ENCODE data around the gene ANKFY1.
"Not testable (repeated sequence)": the region's sequence is repeated elsewhere in the genome, so short reads cannot be mapped to it uniquely, and the experiment has no call there.

ANKFY1 gene

DNA sequence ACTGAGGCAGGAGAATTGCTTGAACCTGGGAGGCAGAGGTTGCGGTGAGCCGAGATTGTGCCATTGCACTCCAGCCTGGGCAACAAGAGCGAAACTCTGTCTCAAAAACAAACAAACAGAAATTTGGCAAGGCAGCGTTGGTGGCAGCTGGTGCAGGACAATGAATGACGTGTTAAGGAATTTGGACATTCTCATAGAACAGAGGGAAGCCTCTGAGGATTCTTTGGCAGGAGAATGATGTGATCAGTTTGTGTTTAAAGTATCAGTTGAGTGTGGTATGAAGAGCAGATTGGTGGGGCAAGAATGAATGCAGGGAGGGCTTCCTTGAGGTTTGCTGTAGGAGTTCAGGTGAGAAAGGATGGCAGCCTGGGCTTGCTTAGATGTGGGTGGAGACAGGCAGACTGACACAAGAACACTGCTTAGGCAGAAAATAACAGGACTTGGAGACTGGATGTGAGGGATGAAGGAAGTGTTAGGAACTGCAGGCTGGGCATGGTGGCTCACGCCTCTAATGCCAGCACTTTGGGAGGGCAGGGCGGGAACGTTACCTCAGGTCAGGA, 115.9 kb downstream of the ANKFY1 start:
- no peak overlapping the region for H3K4me3 ChIP-seq (ENCODE audit: low read depth, low read length)
- TF ChIP-seq, protein P1, sequence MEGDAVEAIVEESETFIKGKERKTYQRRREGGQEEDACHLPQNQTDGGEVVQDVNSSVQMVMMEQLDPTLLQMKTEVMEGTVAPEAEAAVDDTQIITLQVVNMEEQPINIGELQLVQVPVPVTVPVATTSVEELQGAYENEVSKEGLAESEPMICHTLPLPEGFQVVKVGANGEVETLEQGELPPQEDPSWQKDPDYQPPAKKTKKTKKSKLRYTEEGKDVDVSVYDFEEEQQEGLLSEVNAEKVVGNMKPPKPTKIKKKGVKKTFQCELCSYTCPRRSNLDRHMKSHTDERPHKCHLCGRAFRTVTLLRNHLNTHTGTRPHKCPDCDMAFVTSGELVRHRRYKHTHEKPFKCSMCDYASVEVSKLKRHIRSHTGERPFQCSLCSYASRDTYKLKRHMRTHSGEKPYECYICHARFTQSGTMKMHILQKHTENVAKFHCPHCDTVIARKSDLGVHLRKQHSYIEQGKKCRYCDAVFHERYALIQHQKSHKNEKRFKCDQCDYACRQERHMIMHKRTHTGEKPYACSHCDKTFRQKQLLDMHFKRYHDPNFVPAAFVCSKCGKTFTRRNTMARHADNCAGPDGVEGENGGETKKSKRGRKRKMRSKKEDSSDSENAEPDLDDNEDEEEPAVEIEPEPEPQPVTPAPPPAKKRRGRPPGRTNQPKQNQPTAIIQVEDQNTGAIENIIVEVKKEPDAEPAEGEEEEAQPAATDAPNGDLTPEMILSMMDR (IDR thresholded peaks at IDR 0.05; ENCODE audit: low read depth, low read length) = no peak

DNA sequence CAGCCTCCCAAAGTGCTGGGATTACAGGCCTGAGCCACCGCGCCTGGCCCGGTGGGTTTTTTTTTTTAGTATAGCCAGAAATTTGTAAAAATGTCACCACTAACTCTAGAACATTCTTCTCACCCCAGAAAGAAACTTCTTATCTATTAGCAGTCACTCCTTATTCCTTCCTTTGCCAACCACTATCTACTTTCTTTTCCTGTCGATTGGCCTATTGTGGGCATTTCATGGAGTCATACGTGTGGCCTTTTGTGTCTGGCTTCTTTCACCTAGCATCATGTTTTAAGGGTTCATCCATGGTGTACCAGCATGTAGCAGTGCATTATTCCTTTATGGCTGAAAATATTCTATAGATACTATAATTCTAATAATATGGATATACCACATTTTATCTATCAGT, 117.1 kb downstream of the ANKFY1 start:
- H3K4me3 ChIP-seq (ENCODE audit: low read depth, low read length) = no peak overlapping the region
- TF ChIP-seq, protein P1 (IDR thresholded peaks at IDR 0.05; ENCODE audit: low read depth, low read length) = no peak

DNA sequence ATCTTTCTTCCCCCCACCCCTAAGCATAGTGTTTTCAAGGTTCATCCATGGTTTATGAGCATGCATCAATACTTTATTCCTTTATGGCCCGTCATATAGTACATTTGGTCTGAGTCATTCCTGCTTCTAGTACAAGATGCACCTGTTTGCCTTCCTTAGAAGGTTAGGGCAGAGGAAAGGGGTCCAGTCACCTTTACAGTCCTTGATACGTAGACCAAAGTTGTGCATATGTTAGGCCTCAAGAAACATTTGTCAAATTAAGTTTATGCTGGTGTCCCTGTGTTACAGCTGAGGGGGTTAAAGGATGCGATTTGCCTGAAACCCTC, 119.4 kb downstream of the ANKFY1 start:
- H3K4me3 ChIP-seq (ENCODE audit: low read depth, low read length) = peak overlapping the region; percentile 83
- TF ChIP-seq, protein P1 (IDR thresholded peaks at IDR 0.05; ENCODE audit: low read depth, low read length) = no peak

DNA sequence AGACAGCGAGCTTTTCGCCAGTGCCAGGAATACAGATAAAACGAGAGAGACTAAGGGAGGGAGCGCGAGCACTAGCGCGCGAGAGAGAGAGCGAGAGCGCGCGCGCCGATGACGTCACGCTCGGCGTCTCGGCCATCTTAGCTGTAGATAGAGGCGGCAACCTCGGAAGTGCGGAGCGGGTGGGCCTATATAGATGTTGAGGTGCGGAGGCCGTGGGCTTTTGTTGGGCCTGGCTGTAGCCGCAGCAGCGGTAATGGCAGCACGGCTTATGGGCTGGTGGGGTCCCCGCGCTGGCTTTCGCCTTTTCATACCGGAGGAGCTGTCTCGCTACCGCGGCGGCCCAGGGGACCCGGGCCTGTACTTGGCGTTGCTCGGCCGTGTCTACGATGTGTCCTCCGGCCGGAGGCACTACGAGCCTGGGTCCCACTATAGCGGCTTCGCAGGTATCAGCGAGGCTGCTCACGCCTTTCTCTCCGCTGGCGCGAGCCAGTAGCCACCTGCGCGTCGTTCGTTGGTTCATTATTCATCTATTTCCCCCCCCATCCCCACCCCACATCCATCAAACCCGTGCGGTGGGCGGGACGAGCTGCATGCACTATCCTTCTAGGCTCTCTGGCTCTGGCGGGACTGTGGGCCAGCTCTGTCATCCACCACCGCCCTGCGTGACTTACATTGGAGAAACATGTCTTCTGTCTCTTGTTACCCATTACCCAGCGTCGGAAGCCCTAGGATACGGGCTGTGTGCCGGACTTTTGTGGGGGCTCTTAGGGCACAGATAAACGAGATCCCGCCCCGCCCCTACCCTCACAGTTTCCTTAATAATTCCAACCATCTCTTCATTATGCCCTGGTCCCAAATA, 120.0 kb downstream of the ANKFY1 start:
- TF ChIP-seq, protein P1 (IDR thresholded peaks at IDR 0.05; ENCODE audit: low read depth, low read length) = no peak
- H3K4me3 ChIP-seq (ENCODE audit: low read depth, low read length) = peak overlapping the region; percentile 83

- TF ChIP-seq, protein P1 (IDR thresholded peaks at IDR 0.05; ENCODE audit: low read depth, low read length) = no peak
- H3K4me3 ChIP-seq (ENCODE audit: low read depth, low read length) = peak overlapping the region; percentile 83
These were observed 121.5 kb downstream of the ANKFY1 start for GRCh38 chr17:4142107-4142900.

DNA sequence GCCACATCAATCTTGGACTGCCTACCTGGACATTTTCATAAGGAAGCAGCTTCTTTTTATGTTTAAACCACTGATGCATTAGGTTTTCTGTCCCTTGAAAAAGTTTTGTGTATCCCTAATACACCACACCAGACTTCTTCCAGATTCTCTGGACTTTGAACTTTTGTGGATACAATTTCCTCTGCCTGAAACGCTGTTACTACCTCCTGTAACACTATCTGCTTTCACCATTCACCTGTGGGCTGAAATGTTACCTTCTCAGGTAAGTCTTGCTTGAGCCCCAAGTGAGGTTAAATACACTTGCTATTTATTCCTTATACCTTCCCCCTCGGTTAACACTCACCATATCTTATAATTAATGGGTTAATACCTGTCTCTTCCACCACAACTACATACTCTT, 123.7 kb downstream of the ANKFY1 start:
- H3K4me3 ChIP-seq (ENCODE audit: low read depth, low read length) = no peak overlapping the region
- TF ChIP-seq, protein P1 (IDR thresholded peaks at IDR 0.05; ENCODE audit: low read depth, low read length) = no peak

GRCh38 chr17:4138906-4139526, 124.8 kb downstream of the ANKFY1 start:
- not testable (repeated sequence) for H3K4me3 ChIP-seq (ENCODE audit: low read depth, low read length)

Data from WI38 (cell line).